Smooth muscle cell (in vitro differentiated cells): Measurements from ENCODE around the gene THBS3. TPM values are rescaled to one million over a fixed set of nuclear protein-coding genes. Genes with fewer than 3 reads are reported as not detected.
"Not testable (repeated sequence)": the region's sequence is repeated elsewhere in the genome, so short reads cannot be mapped to it uniquely, and the experiment has no call there.

ENCODE experiments used
- DNase-seq: peaks from one replicate; lab custom pipeline; 2025; ENCODE audit not compliant: unreplicated experiment; lab: John Stamatoyannopoulos, UW
- H2AFZ ChIP-seq: fragments of 200-600 bp; sonication (generic); 2 replicates; pipeline ENCODE4 v1.6.0; 2016; ENCODE audit warnings: antibody characterized with exemption, low read depth, mild to moderate bottlenecking
- H3F3A ChIP-seq: fragments of 200-600 bp; sonication (generic); 2 replicates; pipeline ENCODE4 v1.6.0; 2017; ENCODE audit warnings: antibody characterized with exemption, low read depth
- H3K27ac ChIP-seq: fragments of 200-600 bp; sonication (generic); 2 replicates; pipeline ENCODE4 v1.5.1; 2016; ENCODE audit warnings: low read depth, mild to moderate bottlenecking
- H3K27me3 ChIP-seq: fragments of 200-600 bp; sonication (generic); 2 replicates; pipeline ENCODE4 v1.6.1; 2016; ENCODE audit warnings: low read depth, mild to moderate bottlenecking
- H3K36me3 ChIP-seq: fragments of 200-600 bp; sonication (generic); 2 replicates; pipeline ENCODE4 v1.5.1; 2016; ENCODE audit warnings: low read depth
- H3K4me1 ChIP-seq: fragments of 200-600 bp; sonication (generic); 2 replicates; pipeline ENCODE4 v1.5.1; 2016; ENCODE audit warnings: low read depth
- H3K4me2 ChIP-seq: fragments of 200-600 bp; sonication (generic); 2 replicates; pipeline ENCODE4 v1.6.0; 2016; ENCODE audit warnings: mild to moderate bottlenecking
- H3K4me3 ChIP-seq: fragments of 200-600 bp; sonication (generic); 2 replicates; pipeline ENCODE4 v1.5.1; 2016; ENCODE audit warnings: mild to moderate bottlenecking
- H3K79me2 ChIP-seq: fragments of 200-600 bp; sonication (generic); 2 replicates; pipeline ENCODE4 v1.6.0; 2016; ENCODE audit warnings: low read depth, mild to moderate bottlenecking
- H3K9ac ChIP-seq: fragments of 200-600 bp; sonication (generic); 2 replicates; pipeline ENCODE4 v1.6.0; 2016; ENCODE audit warnings: low read depth
- H3K9me3 ChIP-seq: fragments of 200-600 bp; sonication (generic); replicated peaks from 2 replicates; pipeline ENCODE4 v1.5.1; 2016; ENCODE audit warnings: low read depth
- H4K20me1 ChIP-seq: fragments of 200-600 bp; sonication (generic); 2 replicates; pipeline ENCODE4 v1.6.0; 2016; ENCODE audit warnings: low read depth
- WGBS: methylation state at CpG from one replicate; pipeline ENCODE4 v1.1.7; 2016; ENCODE audit warnings: low lambda C conversion rate; 5-methylcytosine and 5-hydroxymethylcytosine counted together
- microRNA counts: library from miRNA; unstranded; fragments of <30 nt; microRNA quantifications from one replicate; lab custom pipeline; 2016
- polyA plus RNA-seq: library from polyadenylated mRNA; unstranded; fragments of >200 nt; fragmentation: Nextera tagmentation; extraction: Ambion mirVana; gene quantifications from 2 replicates; pipeline ENCODE4 v1.2.1, GENCODE V29; 2016
- small RNA-seq: library from RNA; depleted of rRNA; stranded (forward); fragments of <200 nt; gene quantifications from one replicate; pipeline ENCODE3, GENCODE V24; 2014
- total RNA-seq: library from RNA; depleted of rRNA; stranded (reverse); fragments of >200 nt; gene quantifications from 2 replicates; pipeline ENCODE4 v1.2.3, GENCODE V29; 2014
- TF ChIP-seq, protein P1 (sequence below): fragments of 200-600 bp; sonication (generic); IDR thresholded peaks from 2 replicates; pipeline ENCODE4 v1.5.1; 2017; ENCODE audit warnings: borderline replicate concordance, mild to moderate bottlenecking, antibody characterized with exemption; ENCODE audit not compliant: insufficient read depth, poor library complexity, severe bottlenecking

The THBS3 gene
- total and polyA plus RNA-seq, 2 experiments from 2014 or later: 20.1 to 28.5 TPM

- no peak overlapping the region for H2AFZ ChIP-seq
- H3K27me3 ChIP-seq: no peaks in the 10 kb centered on the region
- H3F3A ChIP-seq: no peaks in the 10 kb centered on the region
- no peak overlapping the region for H3K27ac ChIP-seq
- no peaks in the 10 kb centered on the region for H4K20me1 ChIP-seq
- H3K4me1 ChIP-seq: no peaks in the 10 kb centered on the region
- H3K4me3 ChIP-seq: no peak overlapping the region
- TF ChIP-seq, protein P1, sequence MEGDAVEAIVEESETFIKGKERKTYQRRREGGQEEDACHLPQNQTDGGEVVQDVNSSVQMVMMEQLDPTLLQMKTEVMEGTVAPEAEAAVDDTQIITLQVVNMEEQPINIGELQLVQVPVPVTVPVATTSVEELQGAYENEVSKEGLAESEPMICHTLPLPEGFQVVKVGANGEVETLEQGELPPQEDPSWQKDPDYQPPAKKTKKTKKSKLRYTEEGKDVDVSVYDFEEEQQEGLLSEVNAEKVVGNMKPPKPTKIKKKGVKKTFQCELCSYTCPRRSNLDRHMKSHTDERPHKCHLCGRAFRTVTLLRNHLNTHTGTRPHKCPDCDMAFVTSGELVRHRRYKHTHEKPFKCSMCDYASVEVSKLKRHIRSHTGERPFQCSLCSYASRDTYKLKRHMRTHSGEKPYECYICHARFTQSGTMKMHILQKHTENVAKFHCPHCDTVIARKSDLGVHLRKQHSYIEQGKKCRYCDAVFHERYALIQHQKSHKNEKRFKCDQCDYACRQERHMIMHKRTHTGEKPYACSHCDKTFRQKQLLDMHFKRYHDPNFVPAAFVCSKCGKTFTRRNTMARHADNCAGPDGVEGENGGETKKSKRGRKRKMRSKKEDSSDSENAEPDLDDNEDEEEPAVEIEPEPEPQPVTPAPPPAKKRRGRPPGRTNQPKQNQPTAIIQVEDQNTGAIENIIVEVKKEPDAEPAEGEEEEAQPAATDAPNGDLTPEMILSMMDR: no peak
- DNase-seq: no peak
- H3K9ac ChIP-seq: no peak overlapping the region
- H3K36me3 ChIP-seq: no peaks in the 10 kb centered on the region
- no peak overlapping the region for H3K4me2 ChIP-seq
- H3K79me2 ChIP-seq: no peaks in the 10 kb centered on the region
- WGBS: 96% methylated on average over 8 of the region's 8 CpGs
- H3K9me3 ChIP-seq: no peaks in the 10 kb centered on the region
Observed at GRCh38 chr1:155160128-155160527, 47.6 kb downstream of the THBS3 start.

DNA sequence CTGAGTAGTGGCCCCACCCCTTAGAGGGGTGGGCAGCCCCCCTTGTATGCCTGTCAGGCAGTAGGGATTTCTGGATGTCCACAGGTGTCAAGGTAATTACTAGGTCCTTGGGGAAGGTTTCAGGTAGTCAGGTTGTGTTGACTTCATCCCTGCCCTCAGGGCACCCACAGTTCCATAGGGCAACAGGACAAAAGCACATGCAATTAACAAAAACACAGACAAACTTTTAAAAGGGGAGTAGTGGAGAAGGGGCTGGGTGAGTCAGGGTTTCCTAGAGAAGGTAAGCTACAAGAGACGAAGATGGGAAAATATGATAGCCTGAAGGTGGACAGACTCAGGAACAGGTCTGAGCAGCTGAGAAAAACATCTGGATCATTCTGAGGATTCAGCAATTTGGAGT, 48.7 kb downstream of the THBS3 start:
- Histone ChIP-seq H3K27me3 (no peaks in the 10 kb centered on the region), H3K4me1 (no peaks in the 10 kb centered on the region), H3K4me2 (no peak overlapping the region), H4K20me1 (no peaks in the 10 kb centered on the region), H3K9me3 (no peaks in the 10 kb centered on the region), H2AFZ (no peak overlapping the region), H3K36me3 (no peaks in the 10 kb centered on the region), H3K9ac (no peak overlapping the region), H3F3A (no peaks in the 10 kb centered on the region), H3K4me3 (no peak overlapping the region), H3K27ac (no peak overlapping the region), H3K79me2 (no peaks in the 10 kb centered on the region)
- no peak for DNase-seq
- WGBS: 44% methylated on average over 1 of the region's 1 CpG
- TF ChIP-seq, protein P1: no peak

DNA sequence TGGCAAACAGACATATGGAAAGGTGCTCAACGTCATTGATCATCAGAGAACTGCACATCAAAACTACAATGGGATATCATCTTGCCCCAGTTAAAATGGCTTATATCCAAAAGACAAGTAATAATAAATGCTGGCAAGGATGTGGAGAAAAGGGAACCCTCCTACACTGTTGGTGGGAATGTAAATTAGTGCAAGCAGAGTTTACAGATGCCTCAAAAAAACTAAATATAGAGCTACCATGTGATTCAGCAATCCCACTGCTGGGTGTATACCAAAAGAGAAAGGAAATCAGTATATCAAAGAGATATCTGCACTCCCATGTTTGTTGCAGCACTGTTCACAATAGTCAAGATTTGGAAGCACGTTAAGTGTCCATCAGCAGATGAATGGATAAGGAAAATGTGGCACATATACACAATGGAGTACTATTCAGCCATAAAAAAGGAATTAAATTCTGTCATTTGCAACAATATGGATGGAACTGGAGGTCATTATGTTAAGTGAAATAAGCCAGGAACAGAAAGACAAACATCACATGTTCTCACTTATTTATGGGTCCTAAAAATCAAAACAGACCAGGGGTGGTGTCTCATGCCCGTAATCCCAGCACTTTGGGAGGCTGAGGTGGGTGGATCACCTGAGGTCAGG, 51.6 kb downstream of the THBS3 start:
- not testable (repeated sequence) for DNase-seq, H3K4me3 ChIP-seq, H3K27me3 ChIP-seq, H3F3A ChIP-seq, H3K4me1 ChIP-seq, H3K4me2 ChIP-seq, H3K9me3 ChIP-seq, H3K36me3 ChIP-seq, H3K9ac ChIP-seq, H3K79me2 ChIP-seq, H3K27ac ChIP-seq, H2AFZ ChIP-seq, H4K20me1 ChIP-seq
- 73% methylated on average over 3 of the region's 3 CpGs for WGBS

MicroRNAs within 50 kb of the gene (microRNA counts, 767-probe panel; counts per million panel counts)
- 183 counts per million for microRNA hsa-miR-92b-3p (lab: Ali Mortazavi, UCI)

Small RNA genes within 50 kb of the gene (small RNA-seq; reads per million reads assigned to genes)
- not detected for gene HMGN2P18

Other genes starting within 250 kb of the THBS3 start
- gene PYGO2, start 246.1 kb downstream of the THBS3 start, total RNA-seq: 18.4 and 20.3 TPM in 2 replicates
- gene PYGO2, start 246.1 kb downstream of the THBS3 start, polyA plus RNA-seq: 27.9 and 30.0 TPM in 2 replicates
- 207 and 216 TPM in 2 replicates for gene SHC1, start 237.2 kb downstream of the THBS3 start, total RNA-seq
- gene SHC1, start 237.2 kb downstream of the THBS3 start, polyA plus RNA-seq: 214 and 249 TPM in 2 replicates
- 41.6 and 46.3 TPM in 2 replicates for gene CKS1B, start 233.2 kb downstream of the THBS3 start, total RNA-seq
- gene CKS1B, start 233.2 kb downstream of the THBS3 start, polyA plus RNA-seq: 115 and 116 TPM in 2 replicates
- gene FLAD1, start 224.6 kb downstream of the THBS3 start, total RNA-seq: 30.7 and 31.1 TPM in 2 replicates
- gene FLAD1, start 224.6 kb downstream of the THBS3 start, polyA plus RNA-seq: 51.4 and 52.1 TPM in 2 replicates
- not detected in 2 replicates for gene LENEP, start 214.3 kb downstream of the THBS3 start, total RNA-seq
- not detected in 2 replicates for gene LENEP, start 214.3 kb downstream of the THBS3 start, polyA plus RNA-seq
- 15.3 and 15.5 TPM in 2 replicates for gene ZBTB7B, start 205.1 kb downstream of the THBS3 start, total RNA-seq
- gene ZBTB7B, start 205.1 kb downstream of the THBS3 start, polyA plus RNA-seq: 7.5 and 10.0 TPM in 2 replicates
- 1.1 TPM in 1 of 2 replicates, not detected in the other for gene DCST2, start 174.1 kb downstream of the THBS3 start, total RNA-seq
- gene DCST2, start 174.1 kb downstream of the THBS3 start, polyA plus RNA-seq: 1.2 and 1.3 TPM in 2 replicates
- gene DCST1, start 174.1 kb downstream of the THBS3 start, total RNA-seq: not detected in 2 replicates
- not detected in 2 replicates for gene DCST1, start 174.1 kb downstream of the THBS3 start, polyA plus RNA-seq
- gene ADAM15, start 156.6 kb downstream of the THBS3 start, total RNA-seq: 29.8 and 45.4 TPM in 2 replicates
- 41.2 and 49.4 TPM in 2 replicates for gene ADAM15, start 156.6 kb downstream of the THBS3 start, polyA plus RNA-seq
- gene EFNA4, start 144.2 kb downstream of the THBS3 start, total RNA-seq: 24.2 and 27.6 TPM in 2 replicates
- 18.1 and 19.1 TPM in 2 replicates for gene EFNA4, start 144.2 kb downstream of the THBS3 start, polyA plus RNA-seq
- 5.2 and 7.1 TPM in 2 replicates for gene EFNA3, start 129.1 kb downstream of the THBS3 start, total RNA-seq
- gene EFNA3, start 129.1 kb downstream of the THBS3 start, polyA plus RNA-seq: 9.1 and 10.0 TPM in 2 replicates
- 14.4 and 20.9 TPM in 2 replicates for gene EFNA1, start 80.0 kb downstream of the THBS3 start, total RNA-seq
- 16.4 and 53.5 TPM in 2 replicates for gene EFNA1, start 80.0 kb downstream of the THBS3 start, polyA plus RNA-seq
- gene SLC50A1, start 72.0 kb downstream of the THBS3 start, total RNA-seq: 44.5 and 44.7 TPM in 2 replicates
- gene SLC50A1, start 72.0 kb downstream of the THBS3 start, polyA plus RNA-seq: 98.0 and 109 TPM in 2 replicates
- gene DPM3, start 67.4 kb downstream of the THBS3 start, total RNA-seq: 51.5 and 69.1 TPM in 2 replicates
- 75.8 and 79.9 TPM in 2 replicates for gene DPM3, start 67.4 kb downstream of the THBS3 start, polyA plus RNA-seq
- gene KRTCAP2, start 34.6 kb downstream of the THBS3 start, total RNA-seq: 192 and 283 TPM in 2 replicates
- gene KRTCAP2, start 34.6 kb downstream of the THBS3 start, polyA plus RNA-seq: 607 and 642 TPM in 2 replicates
- gene TRIM46, start 34.0 kb downstream of the THBS3 start, total RNA-seq: 1.5 and 3.8 TPM in 2 replicates
- gene TRIM46, start 34.0 kb downstream of the THBS3 start, polyA plus RNA-seq: 3.6 and 4.3 TPM in 2 replicates
- gene MTX1, start 798 bp upstream of the THBS3 start, total RNA-seq: 45.2 and 55.4 TPM in 2 replicates
- gene MTX1, start 798 bp upstream of the THBS3 start, polyA plus RNA-seq: 98.4 and 109 TPM in 2 replicates
- 7.0 and 14.7 TPM in 2 replicates for gene ENTREP3, start 47.6 kb upstream of the THBS3 start, total RNA-seq
- 26.5 and 30.9 TPM in 2 replicates for gene ENTREP3, start 47.6 kb upstream of the THBS3 start, polyA plus RNA-seq
- gene SCAMP3, start 54.5 kb upstream of the THBS3 start, total RNA-seq: 51.4 and 52.1 TPM in 2 replicates
- gene SCAMP3, start 54.5 kb upstream of the THBS3 start, polyA plus RNA-seq: 118 and 151 TPM in 2 replicates
- 23.6 and 25.5 TPM in 2 replicates for gene CLK2, start 65.6 kb upstream of the THBS3 start, total RNA-seq
- 23.5 and 32.2 TPM in 2 replicates for gene CLK2, start 65.6 kb upstream of the THBS3 start, polyA plus RNA-seq
- gene HCN3, start 69.6 kb upstream of the THBS3 start, total RNA-seq: 0.49 and 0.72 TPM in 2 replicates
- 1.2 and 1.6 TPM in 2 replicates for gene HCN3, start 69.6 kb upstream of the THBS3 start, polyA plus RNA-seq
- 0.09 TPM in 1 of 2 replicates, not detected in the other for gene PKLR, start 93.5 kb upstream of the THBS3 start, total RNA-seq
- gene PKLR, start 93.5 kb upstream of the THBS3 start, polyA plus RNA-seq: 0.07 TPM in 1 of 2 replicates, not detected in the other
- 104 and 136 TPM in 2 replicates for gene FDPS, start 101.0 kb upstream of the THBS3 start, total RNA-seq
- 208 and 299 TPM in 2 replicates for gene FDPS, start 101.0 kb upstream of the THBS3 start, polyA plus RNA-seq
- 28.6 and 28.7 TPM in 2 replicates for gene RUSC1, start 113.0 kb upstream of the THBS3 start, total RNA-seq
- 33.2 and 42.6 TPM in 2 replicates for gene RUSC1, start 113.0 kb upstream of the THBS3 start, polyA plus RNA-seq